ENCODE data around the gene EPHB1. TPM values are rescaled to one million over a fixed set of nuclear protein-coding genes. Genes with fewer than 3 reads are reported as not detected.

The EPHB1 gene
- total RNA-seq, 4 donors from 2014 or later: 0.82 to 2.2 (median 1.2) TPM

GRCh38 chr3:134880431-134880830 lies 85.4 kb downstream of the EPHB1 start:
- no peaks in the 10 kb centered on the region for H3K36me3 ChIP-seq
- H3K9me3 ChIP-seq: no peaks in the 10 kb centered on the region
- H3K27me3 ChIP-seq: no peaks in the 10 kb centered on the region
- intact Hi-C loops (cut with DNase I; ENCODE audit: low total_unique reads) (no loop called here), in situ Hi-C loops (cut with MboI; ENCODE audit: low pct_ligation_motif_present in 1 of 4, low pct_unique_long_range_greater_than_20kb in 1 of 4, low sequenced_read_pairs in 3 of 4) (no loop called here)
- H3K27ac ChIP-seq: no peak overlapping the region
- 81 to 91% methylated on average over 2 to 4 of the region's 4 CpGs for WGBS, 2 donors (ENCODE audit: low coverage in 1 of 2)
- no peak overlapping the region for H3K4me3 ChIP-seq
- no peak for DNase-seq
- no peaks in the 10 kb centered on the region for H3K4me1 ChIP-seq
- TF ChIP-seq POLR2AphosphoS5 (IDR thresholded peaks at IDR 0.05) (no peak), EP300 (IDR thresholded peaks at IDR 0.05; ENCODE audit: low read depth) (no peak), POLR2A (IDR thresholded peaks at IDR 0.05) (no peak)
- TF ChIP-seq, protein P1, sequence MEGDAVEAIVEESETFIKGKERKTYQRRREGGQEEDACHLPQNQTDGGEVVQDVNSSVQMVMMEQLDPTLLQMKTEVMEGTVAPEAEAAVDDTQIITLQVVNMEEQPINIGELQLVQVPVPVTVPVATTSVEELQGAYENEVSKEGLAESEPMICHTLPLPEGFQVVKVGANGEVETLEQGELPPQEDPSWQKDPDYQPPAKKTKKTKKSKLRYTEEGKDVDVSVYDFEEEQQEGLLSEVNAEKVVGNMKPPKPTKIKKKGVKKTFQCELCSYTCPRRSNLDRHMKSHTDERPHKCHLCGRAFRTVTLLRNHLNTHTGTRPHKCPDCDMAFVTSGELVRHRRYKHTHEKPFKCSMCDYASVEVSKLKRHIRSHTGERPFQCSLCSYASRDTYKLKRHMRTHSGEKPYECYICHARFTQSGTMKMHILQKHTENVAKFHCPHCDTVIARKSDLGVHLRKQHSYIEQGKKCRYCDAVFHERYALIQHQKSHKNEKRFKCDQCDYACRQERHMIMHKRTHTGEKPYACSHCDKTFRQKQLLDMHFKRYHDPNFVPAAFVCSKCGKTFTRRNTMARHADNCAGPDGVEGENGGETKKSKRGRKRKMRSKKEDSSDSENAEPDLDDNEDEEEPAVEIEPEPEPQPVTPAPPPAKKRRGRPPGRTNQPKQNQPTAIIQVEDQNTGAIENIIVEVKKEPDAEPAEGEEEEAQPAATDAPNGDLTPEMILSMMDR (IDR thresholded peaks at IDR 0.05): no peak

DNA sequence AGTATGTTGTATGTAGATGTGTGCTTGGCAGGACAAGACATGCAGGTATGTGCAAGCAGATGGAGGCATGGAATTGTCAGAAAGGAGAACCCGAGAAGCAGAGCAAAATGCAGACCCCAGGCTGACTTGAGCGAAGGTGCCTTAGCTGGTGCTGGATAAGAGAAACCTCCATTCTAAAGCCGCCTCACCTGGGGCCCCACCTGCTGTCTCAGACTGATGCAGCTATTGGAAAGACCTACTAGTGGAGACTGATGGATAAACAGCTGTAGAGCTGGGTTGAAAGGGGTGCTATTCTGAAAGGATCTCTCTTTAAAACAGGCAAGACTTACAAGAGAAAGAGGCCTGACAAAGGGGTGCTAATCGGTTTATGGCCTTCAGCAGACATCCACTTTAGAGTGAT lies 86.2 kb downstream of the EPHB1 start:
- 86 to 100% methylated on average over 2 to 4 of the region's 4 CpGs for WGBS, 2 donors (ENCODE audit: low coverage in 1 of 2)
- Histone ChIP-seq H3K4me3 (no peak overlapping the region), H3K4me1 (no peaks in the 10 kb centered on the region), H3K27me3 (no peaks in the 10 kb centered on the region), H3K36me3 (no peaks in the 10 kb centered on the region), H3K27ac (no peak overlapping the region), H3K9me3 (no peaks in the 10 kb centered on the region)
- in situ Hi-C loops (cut with MboI; ENCODE audit: low pct_ligation_motif_present in 1 of 4, low pct_unique_long_range_greater_than_20kb in 1 of 4, low sequenced_read_pairs in 3 of 4) (no loop called here), intact Hi-C loops (cut with DNase I; ENCODE audit: low total_unique reads) (no loop called here)
- TF ChIP-seq EP300 (IDR thresholded peaks at IDR 0.05; ENCODE audit: low read depth): no peak
- no peak for TF ChIP-seq POLR2A (IDR thresholded peaks at IDR 0.05)
- TF ChIP-seq, protein P1 (IDR thresholded peaks at IDR 0.05): no peak
- TF ChIP-seq POLR2AphosphoS5 (IDR thresholded peaks at IDR 0.05): no peak
- no peak for DNase-seq

GRCh38 chr3:134883697-134884385 lies 88.8 kb downstream of the EPHB1 start:
- intact Hi-C loops (cut with DNase I; ENCODE audit: low total_unique reads): no loop called here
- DNase-seq: no peak
- Histone ChIP-seq H3K4me1 (no peaks in the 10 kb centered on the region), H3K27ac (no peak overlapping the region), H3K9me3 (no peaks in the 10 kb centered on the region), H3K36me3 (no peaks in the 10 kb centered on the region), H3K27me3 (no peaks in the 10 kb centered on the region), H3K4me3 (no peak overlapping the region)
- 76 to 81% methylated on average over 2 to 5 of the region's 5 CpGs for whole genome bisulfite sequencing, 2 donors (ENCODE audit: low coverage in 1 of 2)
- in situ Hi-C loops (cut with MboI; ENCODE audit: low pct_ligation_motif_present in 1 of 4, low pct_unique_long_range_greater_than_20kb in 1 of 4, low sequenced_read_pairs in 3 of 4): no loop called here
- TF ChIP-seq, protein P1 (IDR thresholded peaks at IDR 0.05): no peak
- TF ChIP-seq POLR2A (IDR thresholded peaks at IDR 0.05): no peak
- TF ChIP-seq EP300 (IDR thresholded peaks at IDR 0.05; ENCODE audit: low read depth): no peak
- no peak for TF ChIP-seq POLR2AphosphoS5 (IDR thresholded peaks at IDR 0.05)

DNA sequence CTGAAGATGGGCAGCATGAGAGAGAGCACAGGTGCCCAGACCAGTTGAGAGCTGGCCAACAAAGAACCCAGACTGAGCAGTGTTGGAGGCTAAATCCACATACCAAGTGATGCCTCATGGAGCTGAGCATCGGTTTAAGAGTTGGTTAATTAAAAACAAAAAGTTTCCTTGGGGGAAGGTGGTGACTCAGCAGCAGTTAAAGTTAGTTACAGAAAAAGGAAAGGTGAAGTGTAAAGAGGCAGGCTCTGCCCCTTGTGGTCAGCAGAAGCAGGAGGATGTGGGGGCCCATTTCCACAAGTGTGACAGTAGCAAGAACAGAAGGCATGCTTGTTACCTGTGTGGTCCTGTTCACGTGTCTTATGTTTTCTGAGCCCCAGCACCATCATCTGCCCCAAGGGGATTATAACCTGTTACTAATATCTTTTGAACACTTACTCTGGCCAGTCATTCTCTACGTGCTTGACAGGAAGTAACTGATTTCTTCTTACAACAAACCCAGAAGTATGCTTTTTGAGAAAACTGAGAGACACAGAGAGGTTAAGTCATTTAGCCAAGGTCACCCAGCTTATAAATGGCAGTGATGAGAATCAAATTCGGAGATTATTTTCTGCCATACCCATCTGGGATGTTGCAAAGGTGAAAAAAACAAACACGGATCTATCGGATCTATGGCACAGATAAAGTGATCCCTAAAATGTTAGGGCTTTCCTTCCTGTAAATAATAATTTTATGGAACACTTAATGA lies 91.0 kb downstream of the EPHB1 start:
- intact Hi-C loops (cut with DNase I; ENCODE audit: low total_unique reads): no loop called here
- Histone ChIP-seq H3K36me3 (no peaks in the 10 kb centered on the region), H3K9me3 (no peaks in the 10 kb centered on the region), H3K27ac (no peak overlapping the region), H3K4me1 (no peaks in the 10 kb centered on the region), H3K4me3 (no peak overlapping the region), H3K27me3 (no peaks in the 10 kb centered on the region)
- TF ChIP-seq, protein P1 (IDR thresholded peaks at IDR 0.05): no peak
- TF ChIP-seq EP300 (IDR thresholded peaks at IDR 0.05; ENCODE audit: low read depth): no peak
- no peak for TF ChIP-seq POLR2A (IDR thresholded peaks at IDR 0.05)
- TF ChIP-seq POLR2AphosphoS5 (IDR thresholded peaks at IDR 0.05): no peak
- 56 to 64% methylated on average over 6 of the region's 6 CpGs for WGBS, 2 donors (ENCODE audit: low coverage in 1 of 2)
- in situ Hi-C loops (cut with MboI; ENCODE audit: low pct_ligation_motif_present in 1 of 4, low pct_unique_long_range_greater_than_20kb in 1 of 4, low sequenced_read_pairs in 3 of 4): no loop called here
- no peak for DNase-seq

Measured in transverse colon (tissue), 4 donors.